Stimulated activated CD4-positive, alpha-beta T cell treated with anti-CD3 and anti-CD28 coated beads, Interleukin-1b, Interleukin-23, amount 100 ng/mL, for 1 hour (primary cell): ENCODE data around the gene RPL15.
"Not testable (repeated sequence)": the region's sequence is repeated elsewhere in the genome, so short reads cannot be mapped to it uniquely, and the experiment has no call there.

Experiments
- DNase-seq, 2 donors: peaks; one replicate each; pipeline ENCODE4 v3.0.0-alpha.2; 2020; ENCODE audit warnings: low read depth in 2 of 2

The RPL15 gene

DNA sequence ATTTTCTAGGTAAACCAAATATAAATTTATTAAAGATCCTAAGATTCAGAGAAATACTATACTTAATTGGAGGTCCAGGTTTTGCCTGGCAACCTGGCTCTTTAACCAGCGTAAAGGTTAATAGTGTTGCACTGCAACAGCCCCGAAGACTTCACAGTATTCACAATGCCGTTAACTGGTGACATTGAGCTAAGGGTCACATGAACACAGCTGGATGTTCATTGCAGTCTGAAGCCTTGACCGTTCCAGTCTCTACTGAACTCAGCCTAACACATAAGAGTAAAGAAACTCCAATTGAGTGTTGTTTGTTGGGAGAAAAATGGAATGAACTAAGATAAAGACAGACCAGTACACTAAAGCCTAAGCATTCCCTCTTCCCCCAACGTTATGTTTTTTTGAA, 27.0 kb upstream of the RPL15 start:
- DNase-seq, result no peak

DNA sequence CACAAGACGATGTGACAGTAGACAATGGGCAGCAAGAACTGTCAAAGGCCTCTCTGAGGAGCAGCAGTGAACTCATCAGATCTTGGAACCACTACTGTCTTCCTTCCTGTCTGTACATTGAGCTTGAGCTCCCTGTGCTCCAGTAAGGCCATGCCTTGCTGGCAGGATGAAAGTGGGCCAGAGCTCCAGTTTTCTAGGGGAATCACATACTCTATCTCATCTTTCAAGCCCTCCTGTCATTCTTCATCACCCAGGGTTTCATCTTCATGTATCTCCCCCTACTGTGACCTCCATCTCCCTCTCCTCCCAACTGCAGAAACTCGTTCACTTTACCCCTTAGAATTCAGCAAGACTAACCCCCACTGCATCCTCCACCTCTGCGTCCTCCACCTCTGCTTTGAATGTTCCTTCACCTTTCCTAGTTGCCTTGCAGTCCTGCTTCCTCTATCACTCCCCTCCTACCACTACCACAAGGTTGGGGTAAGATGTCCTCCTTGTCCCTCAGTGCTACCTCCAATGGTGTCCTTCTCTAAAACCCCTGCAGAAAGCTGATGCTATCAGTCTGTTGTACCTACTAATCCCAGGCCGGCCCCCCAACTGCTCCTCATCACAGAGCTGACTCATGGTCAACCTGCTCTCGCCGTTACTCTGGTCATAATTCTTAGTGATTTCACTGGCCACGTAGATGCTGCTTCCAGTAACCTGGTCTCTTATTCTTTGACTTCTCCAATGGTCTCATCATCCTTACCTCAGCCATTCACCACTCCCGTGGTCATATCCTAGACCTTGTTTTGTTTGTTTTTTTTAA, 22.5 kb upstream of the RPL15 start:
- DNase-seq, result no peak

DNA sequence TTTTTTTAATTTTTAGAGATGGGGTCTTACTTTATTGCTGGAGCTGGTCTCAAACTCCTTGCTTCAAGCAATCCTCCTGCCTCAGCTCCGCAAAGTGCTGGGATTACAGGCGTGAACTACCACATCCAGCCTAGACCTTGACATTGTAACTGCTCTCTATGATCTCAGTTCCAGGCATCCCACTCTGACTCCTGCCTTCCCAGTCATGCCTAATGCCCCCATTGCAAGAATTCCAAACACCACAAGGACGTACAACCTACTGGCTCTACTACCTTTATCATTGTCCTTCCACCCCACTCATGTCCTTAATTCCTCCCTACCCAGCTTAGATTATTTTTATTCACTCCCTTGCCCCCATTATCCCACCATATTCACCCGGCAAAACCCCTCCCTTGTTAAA, 21.8 kb upstream of the RPL15 start:
- DNase-seq, result no peak

DNA sequence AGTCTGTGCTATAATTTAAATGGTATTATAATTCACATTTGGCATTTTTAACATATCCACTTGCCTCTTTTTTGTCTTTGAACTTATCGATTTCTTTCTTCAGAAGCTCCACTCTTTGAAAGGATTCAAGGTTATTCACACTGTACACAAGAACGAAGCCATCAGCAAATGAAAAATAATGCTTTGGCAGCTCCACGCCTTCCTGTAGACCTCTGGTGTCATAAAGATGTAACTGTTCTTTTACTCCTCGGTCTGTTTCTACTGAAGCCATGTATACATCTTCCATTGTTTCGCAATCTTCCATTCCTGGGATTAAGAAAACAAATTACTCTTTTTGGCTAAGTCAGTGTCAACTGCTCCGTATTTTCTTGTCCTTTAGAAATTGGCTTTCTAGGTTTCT, 16.2 kb upstream of the RPL15 start:
- no peak for DNase-seq

DNA sequence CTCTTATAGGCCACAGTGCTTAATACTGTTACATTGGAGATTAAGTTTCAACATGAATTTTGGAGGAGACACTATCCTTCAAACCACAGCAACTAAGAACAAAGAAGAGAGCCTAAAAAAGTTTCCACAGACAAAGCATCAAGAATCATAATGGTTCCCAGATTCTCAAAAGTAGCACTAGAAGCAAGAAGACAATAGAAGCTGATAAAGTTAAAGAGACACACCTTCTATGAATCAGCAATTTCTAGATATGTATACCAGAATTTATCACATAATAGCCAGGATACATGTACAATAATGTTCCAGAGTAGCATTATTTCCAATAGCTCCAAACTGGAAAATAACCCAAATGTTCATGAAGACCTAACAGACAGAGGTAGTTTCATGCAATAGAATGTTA, 12.4 kb upstream of the RPL15 start:
- no peak for DNase-seq

DNA sequence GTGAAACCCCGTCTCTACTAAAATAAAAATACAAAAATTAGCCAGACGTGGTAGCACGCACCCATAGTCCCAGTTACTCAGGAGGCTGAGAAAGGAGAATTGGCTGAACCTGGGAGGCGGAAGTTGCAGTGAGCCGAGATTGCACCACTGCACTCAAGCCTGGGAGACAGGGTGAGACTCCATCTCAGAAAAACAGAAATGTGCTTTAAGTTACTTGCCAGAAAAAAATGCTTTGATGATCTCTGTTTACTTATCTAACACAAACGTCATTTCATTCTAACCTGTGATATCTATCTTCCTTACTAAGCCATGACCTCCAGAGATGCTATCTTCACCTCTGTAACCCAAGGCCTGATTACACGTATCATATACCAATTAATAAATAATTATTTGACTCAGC, 7.6 kb upstream of the RPL15 start:
- DNase-seq, result no peak

DNA sequence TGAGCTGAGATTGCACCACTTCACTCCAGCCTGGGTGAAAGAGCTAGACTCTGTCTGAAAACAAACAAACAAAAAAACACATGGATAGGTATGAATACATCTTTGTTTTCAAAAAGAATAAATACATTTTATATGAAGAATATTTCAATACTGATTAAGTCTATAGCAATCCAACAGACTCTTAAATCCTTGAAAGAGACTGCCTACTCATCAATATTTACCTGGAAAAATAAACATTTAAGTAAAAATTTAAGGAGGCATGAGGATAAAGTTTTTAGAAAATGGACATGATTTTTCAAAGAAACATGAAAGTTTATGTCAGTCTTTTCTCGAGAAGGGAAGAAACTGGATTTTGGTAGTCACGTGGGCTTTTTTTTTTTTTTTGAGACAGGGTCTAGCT, 5.5 kb upstream of the RPL15 start:
- DNase-seq, result no peak

DNA sequence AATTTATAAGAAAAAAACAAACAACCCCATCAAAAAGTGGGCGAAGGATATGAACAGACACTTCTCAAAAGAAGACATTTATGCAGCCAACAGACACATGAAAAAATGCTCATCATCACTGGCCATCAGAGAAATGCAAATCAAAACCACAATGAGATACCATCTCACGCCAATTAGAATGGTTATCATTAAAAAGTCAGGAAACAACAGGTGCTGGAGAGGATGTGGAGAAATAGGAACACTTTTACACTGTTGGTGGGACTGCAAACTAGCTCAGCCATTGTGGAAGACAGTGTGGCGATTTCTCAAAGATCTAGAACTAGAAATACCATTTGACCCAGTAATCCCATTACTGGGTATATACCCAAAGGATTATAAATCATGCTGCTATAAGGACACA, 4.6 kb upstream of the RPL15 start:
- not testable (repeated sequence) for DNase-seq

DNA sequence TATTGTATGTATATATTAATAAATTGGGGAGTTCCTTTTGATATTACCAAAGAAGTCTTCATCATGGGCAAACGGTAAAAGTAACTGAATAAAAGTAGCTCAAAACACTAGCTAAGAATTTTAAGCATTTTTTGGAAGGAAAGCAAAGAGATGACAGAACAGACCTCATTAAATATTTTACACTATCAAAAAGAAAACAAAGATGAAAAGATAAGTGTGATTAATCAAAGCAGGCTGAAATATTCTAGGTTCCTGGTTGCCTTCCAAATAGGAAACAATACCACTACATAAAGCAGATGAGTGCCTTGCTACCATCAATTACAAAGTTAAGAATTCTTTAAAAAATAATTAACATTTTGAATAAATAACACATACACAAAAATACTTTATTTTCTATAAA, 3.8 kb upstream of the RPL15 start:
- DNase-seq, result no peak

DNA sequence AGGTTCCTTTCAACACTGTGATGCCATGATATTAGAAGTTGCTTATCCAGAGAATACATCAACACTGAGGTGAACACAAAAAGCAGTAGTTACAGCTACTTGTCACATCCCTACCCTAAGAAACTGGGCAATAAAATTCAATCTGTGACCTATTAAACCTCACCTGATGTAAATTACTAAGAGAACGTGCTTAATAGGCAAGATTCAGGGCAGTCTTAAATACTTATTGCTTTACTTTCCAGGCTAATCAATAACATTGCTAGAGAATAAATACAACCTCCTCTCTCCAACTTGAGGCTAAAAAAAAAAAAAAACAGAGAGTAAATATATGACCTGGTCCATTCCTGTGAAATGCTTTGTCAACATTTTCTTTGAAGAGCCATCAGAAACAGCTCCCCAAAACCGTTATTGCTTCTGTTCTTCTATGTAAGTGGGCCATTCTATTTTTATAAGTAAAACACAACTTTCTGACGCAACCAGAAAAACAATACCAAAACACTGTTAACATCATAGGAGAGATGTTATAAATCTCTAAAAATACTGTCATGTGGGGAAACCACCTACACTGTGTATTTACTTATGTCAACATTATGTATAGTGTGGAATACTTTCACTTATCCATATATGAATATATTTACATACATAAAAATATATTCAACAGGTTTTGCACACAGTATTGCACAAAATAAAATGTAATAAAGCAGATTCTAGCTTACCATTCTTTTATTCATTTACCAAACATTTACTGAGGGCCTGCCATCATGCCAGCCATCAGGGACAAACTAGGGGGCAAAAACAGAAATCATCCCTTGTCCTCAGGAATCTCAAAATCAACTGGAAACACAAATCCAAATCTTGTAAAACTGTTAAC, 2.8 kb upstream of the RPL15 start:
- no peak for DNase-seq

DNA sequence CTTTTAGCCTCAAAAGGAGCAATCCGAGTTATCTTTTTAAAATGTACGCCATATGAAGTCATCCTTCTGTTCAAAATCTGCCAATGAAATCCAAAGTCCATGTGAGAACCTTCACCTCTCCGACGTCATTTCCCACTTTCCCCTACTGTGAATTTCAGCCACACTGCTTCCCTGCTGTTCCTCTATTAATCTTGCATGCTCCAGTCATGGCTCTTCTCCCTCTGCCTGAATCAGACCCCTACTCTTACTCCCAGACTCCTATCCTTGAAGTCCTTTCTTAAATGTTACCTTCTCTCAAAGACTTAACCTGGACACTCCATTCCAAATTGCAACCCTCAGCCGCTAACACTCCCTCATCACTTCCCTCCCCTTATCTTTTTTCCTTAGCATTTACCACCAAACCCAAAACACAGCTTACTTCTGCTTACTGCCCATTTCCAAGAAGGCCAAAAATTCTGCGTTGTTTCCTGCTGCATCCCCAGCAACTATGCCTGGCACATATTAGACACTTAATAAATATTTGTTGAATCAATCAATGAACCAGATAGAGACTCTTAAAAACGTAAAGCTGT, 1.3 kb upstream of the RPL15 start:
- no peak for DNase-seq

DNA sequence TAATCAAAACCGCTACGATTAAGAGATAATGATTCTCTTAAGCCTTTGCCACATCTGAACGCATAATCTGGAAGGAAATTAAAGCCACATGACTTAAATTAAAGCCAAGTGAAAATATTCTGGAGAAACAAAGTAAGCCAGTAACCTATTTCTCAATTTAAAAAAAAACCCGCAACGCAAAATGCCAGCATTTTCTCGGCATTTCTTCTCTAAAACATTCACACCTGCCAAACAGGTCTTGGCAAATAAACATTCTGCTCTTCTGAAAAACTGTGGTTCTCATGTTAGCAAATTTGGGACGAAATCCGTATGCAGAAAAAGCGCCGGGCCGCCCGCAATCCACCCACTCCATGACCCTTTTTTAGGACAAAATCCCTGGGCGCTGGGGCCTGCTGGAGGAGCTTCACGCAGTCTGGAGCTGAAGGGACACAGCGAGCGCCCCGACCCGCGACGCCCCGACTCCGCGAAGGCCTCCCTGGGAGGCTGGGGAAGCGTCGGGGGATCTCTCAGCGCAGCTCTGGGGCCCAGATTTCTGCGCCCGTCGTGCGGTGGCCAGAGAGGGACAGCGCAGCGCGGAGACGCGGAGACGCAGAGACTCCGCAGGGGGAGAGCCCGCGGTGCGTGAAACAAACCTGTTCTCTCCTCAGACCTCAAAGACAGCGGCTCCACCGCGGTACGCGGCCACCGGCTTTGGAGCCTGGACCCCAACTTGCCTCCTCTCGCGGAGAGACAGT, 613 bp upstream of the RPL15 start:
- no peak for DNase-seq

DNA sequence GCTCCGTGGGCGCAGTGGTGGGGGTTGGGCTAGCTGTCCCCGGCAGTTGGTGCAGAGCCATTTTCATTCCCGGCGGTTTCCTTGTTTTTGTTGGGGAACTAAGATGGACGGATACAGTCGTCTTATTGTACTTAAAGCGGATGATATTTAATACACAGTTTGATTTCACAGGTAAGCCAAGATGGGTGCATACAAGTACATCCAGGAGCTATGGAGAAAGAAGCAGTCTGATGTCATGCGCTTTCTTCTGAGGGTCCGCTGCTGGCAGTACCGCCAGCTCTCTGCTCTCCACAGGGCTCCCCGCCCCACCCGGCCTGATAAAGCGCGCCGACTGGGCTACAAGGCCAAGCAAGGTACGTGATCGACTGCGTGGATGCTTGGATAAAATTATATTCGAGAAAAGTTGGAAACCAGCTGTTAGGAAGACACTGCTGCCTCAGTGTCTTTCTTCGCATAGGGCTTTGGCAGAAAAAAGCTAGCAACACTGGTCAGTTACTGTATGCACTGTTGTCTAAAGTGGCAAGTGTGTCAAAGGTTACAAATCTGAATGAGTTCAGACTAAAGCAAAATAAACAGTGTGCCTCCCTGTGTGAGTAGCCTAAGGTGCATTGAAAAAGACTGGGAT, 859 bp downstream of the RPL15 start:
- peak in 1 of 2 donors; percentile 60 for DNase-seq

DNA sequence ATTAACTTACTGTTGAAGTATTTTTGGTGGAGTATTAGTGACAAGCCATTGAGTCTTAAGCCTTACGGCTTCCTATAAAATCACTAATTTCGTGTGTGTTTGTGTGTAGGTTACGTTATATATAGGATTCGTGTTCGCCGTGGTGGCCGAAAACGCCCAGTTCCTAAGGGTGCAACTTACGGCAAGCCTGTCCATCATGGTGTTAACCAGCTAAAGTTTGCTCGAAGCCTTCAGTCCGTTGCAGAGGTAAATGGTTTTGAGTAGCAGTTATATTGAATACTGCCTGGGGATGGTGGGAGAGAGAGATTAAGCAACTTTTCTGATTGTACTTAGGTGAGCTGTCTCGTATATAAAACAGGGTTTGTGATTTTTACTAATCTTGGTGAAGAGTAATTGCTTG, 1.4 kb downstream of the RPL15 start:
- DNase-seq, result not testable (repeated sequence)

DNA sequence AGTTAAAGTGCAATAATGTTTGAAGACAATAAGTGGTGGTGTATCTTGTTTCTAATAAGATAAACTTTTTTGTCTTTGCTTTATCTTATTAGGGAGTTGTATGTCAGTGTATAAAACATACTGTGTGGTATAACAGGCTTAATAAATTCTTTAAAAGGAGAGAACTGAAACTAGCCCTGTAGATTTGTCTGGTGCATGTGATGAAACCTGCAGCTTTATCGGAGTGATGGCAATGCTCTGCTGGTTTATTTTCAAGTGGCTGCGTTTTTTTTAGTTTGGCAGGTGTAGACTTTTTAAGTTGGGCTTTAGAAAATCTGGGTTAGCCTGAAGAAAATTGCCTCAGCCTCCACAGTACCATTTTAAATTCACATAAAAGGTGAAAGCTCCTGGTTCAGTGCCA, 2.7 kb downstream of the RPL15 start:
- no peak for DNase-seq

DNA sequence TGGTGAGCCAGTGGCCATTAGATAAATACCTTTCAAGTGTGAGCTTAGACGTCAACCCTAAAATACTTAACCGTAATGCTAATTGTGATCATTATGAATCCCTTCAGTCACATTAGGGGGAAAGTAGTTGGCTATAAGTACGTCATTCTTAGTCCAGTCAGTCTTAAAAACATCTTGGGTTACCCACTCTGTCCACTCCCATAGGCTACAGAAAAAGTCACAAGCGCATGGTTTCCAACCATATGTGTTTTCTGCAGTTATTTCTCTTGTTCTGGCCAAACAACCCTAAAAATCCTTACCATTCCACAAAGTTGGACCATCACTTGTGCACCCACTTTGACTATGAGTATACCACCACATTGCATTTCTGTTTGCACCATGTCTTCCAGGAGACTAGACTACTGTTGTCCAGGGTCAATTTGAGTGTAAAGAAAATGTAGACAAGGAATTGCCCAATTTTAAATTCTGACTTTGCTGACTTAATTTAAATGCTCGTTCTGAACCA, 3.3 kb downstream of the RPL15 start:
- DNase-seq, result no peak

DNA sequence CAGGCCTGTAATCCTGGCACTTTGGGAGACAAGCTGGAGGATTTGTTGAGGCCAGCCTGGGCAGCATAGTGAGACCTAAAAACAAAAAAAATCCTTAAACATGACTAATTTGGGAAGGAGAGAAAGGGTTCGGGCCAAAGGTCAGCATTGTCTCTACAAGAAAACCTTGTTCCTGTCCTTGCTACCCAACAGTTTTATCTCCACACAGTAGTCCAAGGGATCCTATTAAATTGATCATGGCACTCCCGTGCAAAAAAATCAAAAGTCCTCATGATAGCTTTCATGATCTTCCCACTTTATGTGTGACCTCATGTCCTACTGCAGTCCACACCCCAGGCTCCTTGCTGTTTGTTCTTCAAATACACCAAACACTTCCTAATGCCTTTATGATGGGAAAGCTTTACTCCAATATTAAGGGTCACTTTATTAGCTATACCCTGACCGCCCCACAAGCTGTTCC, 4.2 kb downstream of the RPL15 start:
- DNase-seq, result no peak

DNA sequence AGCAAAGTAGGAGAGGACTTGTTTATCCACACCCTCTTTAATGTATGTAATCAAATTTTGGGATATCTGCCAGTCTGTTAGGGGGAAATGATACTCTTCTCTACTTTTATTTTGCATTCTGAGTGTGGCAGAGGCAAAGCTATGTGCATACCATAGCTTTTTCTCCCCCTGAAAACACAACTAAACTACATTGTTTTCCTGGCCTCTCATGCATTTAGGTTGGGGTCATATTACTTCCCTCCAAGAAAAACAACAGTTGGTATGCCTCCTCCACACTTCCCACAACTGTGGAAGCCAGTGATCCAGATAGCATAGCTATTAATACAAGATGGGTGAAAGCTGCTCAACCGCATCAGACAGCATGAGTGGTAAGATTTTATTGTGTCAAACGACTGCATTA, 6.9 kb downstream of the RPL15 start:
- no peak for DNase-seq

DNA sequence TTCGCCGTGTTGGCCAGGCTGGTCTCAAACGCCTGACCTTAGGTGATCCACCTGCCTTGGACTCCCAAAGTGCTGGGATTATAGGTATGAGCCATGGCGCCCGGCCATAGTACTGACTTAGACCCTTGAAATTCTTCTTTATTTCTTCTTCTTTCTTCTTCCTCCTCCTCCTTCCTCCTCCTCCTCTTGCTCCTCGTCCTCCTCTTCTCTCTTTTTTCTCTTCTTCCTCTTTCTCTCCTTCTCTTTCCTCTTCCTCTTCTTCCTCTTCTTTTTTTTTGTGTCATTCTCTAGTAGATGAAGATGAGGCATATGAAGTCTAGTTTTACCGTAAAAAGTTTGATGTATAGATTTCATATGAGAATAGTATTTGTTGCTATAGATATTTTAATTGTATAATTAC, 9.3 kb downstream of the RPL15 start:
- no peak for DNase-seq

DNA sequence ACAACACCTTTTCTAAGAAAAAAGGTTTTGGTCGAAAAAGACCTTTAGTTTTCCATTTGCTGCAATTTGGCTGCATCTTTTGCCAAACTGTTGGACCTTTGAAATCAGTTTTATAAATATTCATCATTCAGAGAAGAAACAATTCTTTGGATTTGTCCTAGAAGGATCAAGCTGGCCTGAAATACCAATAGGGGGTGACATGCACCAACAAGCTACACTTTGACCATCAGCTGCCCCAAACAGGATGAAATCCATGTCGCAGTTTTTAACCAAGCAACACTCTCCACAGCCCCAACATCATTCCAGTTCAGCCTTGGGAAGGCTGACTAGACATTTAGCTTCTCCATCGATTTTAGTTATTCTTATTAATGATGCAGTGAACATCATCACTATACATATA, 9.8 kb downstream of the RPL15 start:
- no peak for DNase-seq

DNA sequence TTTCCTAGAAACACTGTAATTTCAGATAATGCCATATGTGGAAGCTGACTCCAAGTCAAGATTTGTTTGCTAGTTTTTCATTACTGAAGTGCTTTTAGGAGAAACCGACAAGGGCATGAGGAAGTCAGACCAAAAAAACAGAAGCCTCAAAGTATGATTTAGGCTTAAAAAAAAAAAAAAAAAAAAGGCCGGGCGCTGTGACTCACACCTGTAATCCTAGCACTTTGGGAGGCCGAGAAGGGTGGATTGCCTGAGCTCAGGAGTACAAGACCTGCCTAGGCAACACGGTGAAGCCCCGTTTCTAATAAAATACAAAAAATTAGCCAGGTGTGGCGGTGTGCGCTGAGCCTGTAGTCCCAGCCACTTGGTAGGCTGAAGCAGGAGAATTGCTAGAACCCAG, 11.6 kb downstream of the RPL15 start:
- DNase-seq, result no peak
